Stromal cell of bone marrow (primary cell): ENCODE results near the gene TOR1B.
A peak's percentile ranks its signal among the peaks of the same experiment; 100 is the strongest.

Experiments used
- DNase-seq: peaks from one replicate; pipeline ENCODE4 v3.0.0-alpha.2; 2012; ENCODE audit warnings: low read depth

TOR1B gene

GRCh38 chr9:129814432-129815223 is 11.6 kb downstream of the TOR1B start:
- no peak for DNase-seq

- DNase-seq = no peak
Observed at GRCh38 chr9:129815278-129815677, 12.3 kb downstream of the TOR1B start.

- DNase-seq = no peak
Observed at GRCh38 chr9:129816501-129817435, 13.8 kb downstream of the TOR1B start.

GRCh38 chr9:129822898-129823541 is 20.0 kb downstream of the TOR1B start:
- no peak for DNase-seq

GRCh38 chr9:129823542-129823934 is 20.6 kb downstream of the TOR1B start:
- DNase-seq = no peak

GRCh38 chr9:129823935-129824601 is 21.1 kb downstream of the TOR1B start, which contains the start of gene TOR1A:
Gene TOR1A, minus strand, starts transcription at chr9:129824136. Its CDS starts 51 bp downstream, at chr9:129824085.
- DNase-seq = peak; percentile 89

GRCh38 chr9:129826344-129826743 is 23.4 kb downstream of the TOR1B start:
- DNase-seq = no peak

GRCh38 chr9:129826759-129827158 is 23.8 kb downstream of the TOR1B start:
- no peak for DNase-seq

- DNase-seq = no peak
Observed at GRCh38 chr9:129828051-129828450, 25.1 kb downstream of the TOR1B start.

- DNase-seq = no peak
Observed at GRCh38 chr9:129828969-129829368, 26.0 kb downstream of the TOR1B start.

GRCh38 chr9:129832982-129833381 is 30.0 kb downstream of the TOR1B start:
- DNase-seq = no peak

GRCh38 chr9:129834489-129835127 is 31.6 kb downstream of the TOR1B start:
- no peak for DNase-seq

- DNase-seq = peak; percentile 91
Observed at GRCh38 chr9:129835128-129835859, 32.3 kb downstream of the TOR1B start, which contains the start of the genes C9orf78 and USP20. Gene C9orf78, minus strand, starts transcription at chr9:129835275. Its CDS starts 54 bp downstream, at chr9:129835221. Gene USP20, plus strand, starts transcription at chr9:129835458. Its CDS starts 17,098 bp downstream, at chr9:129852556.

GRCh38 chr9:129835860-129836223 is 32.9 kb downstream of the TOR1B start:
- DNase-seq = no peak

- DNase-seq = no peak
Observed at GRCh38 chr9:129836311-129837007, 33.5 kb downstream of the TOR1B start.

- DNase-seq = peak; percentile 85
Observed at GRCh38 chr9:129838707-129839259, 35.8 kb downstream of the TOR1B start.

- DNase-seq = no peak
Observed at GRCh38 chr9:129839324-129840023, 36.5 kb downstream of the TOR1B start.

- no peak for DNase-seq
Observed at GRCh38 chr9:129840034-129840433, 37.0 kb downstream of the TOR1B start.

GRCh38 chr9:129841071-129841470 is 38.1 kb downstream of the TOR1B start:
- no peak for DNase-seq
